Stimulated activated CD8-positive, alpha-beta memory T cell treated with anti-CD3 and anti-CD28 coated beads, Interleukin-12 subunit alpha, Interleukin-12 subunit beta, amount 100 ng/mL, for 24 hours (primary cell): ENCODE data around the gene HAS3.
"Not testable (repeated sequence)": the region's sequence is repeated elsewhere in the genome, so short reads cannot be mapped to it uniquely, and the experiment has no call there.

Experiments used
- DNase-seq: peaks from one replicate; pipeline ENCODE4 v3.0.0-alpha.2; 2020; ENCODE audit errors: extremely low read depth

HAS3 gene

GRCh38 chr16:69149621-69150020 is 44.2 kb downstream of the HAS3 start:
- not testable (repeated sequence) for DNase-seq

- DNase-seq = no peak
These were observed 44.9 kb downstream of the HAS3 start for GRCh38 chr16:69150146-69150865.

- DNase-seq = no peak
These were observed 51.7 kb downstream of the HAS3 start for GRCh38 chr16:69157196-69157595.

- DNase-seq = no peak
These were observed 54.7 kb downstream of the HAS3 start for GRCh38 chr16:69160192-69160591.

- no peak for DNase-seq
These were observed 60.1 kb downstream of the HAS3 start for GRCh38 chr16:69165584-69165983.

GRCh38 chr16:69166221-69166833 is 60.9 kb downstream of the HAS3 start:
- DNase-seq = peak; percentile 46

- no peak for DNase-seq
These were observed 61.8 kb downstream of the HAS3 start for GRCh38 chr16:69166946-69167930.
